Tracheal epithelial cell (primary cell): ENCODE results near the gene CHAD. TPM values are rescaled to one million over a fixed set of nuclear protein-coding genes. Genes with fewer than 3 reads are reported as not detected.

Source experiments
- total RNA-seq: library from RNA; depleted of rRNA; stranded (reverse); fragments of >200 nt; gene quantifications from 2 replicates; pipeline ENCODE4 v1.2.1, GENCODE V29; 2014

Gene CHAD
- total RNA-seq, result not detected in 2 replicates

GRCh38 chr17:50468304-50469207 lies at the start of gene CHAD:
Gene CHAD (minus strand): TSS chr17:50468880. CDS start chr17:50468813, 67 bp downstream.

GRCh38 chr17:50507871-50508572 lies 39.3 kb upstream of the CHAD start, which contains the start of gene MYCBPAP:
Gene MYCBPAP (plus strand): TSS chr17:50508439. CDS start chr17:50508675, 236 bp downstream.

GRCh38 chr17:50478391-50479381 lies 10.0 kb upstream of the CHAD start, which contains the start of gene RSAD1:
Gene RSAD1 (plus strand): TSS chr17:50478860. CDS start chr17:50478885, 25 bp downstream.

GRCh38 chr17:50425682-50426471 lies 42.8 kb downstream of the CHAD start, which contains the start of gene ACSF2:
Gene ACSF2 (plus strand): TSS chr17:50426218. CDS start chr17:50426262, 44 bp downstream.

Other genes with a start within 250 kb of the CHAD start
- 0.85 and 0.96 TPM in 2 replicates for gene TMEM92, start 194.4 kb downstream of the CHAD start, total RNA-seq
- gene XYLT2, start 122.8 kb downstream of the CHAD start, total RNA-seq, result 31.8 and 41.4 TPM in 2 replicates
- 71.0 and 79.5 TPM in 2 replicates for gene MRPL27, start 95.7 kb downstream of the CHAD start, total RNA-seq
- 0.48 TPM in 1 of 2 replicates, not detected in the other for gene EME1, start 95.7 kb downstream of the CHAD start, total RNA-seq
- gene LRRC59, start 71.4 kb downstream of the CHAD start, total RNA-seq, result 137 and 209 TPM in 2 replicates
- gene ACSF2, start 42.7 kb downstream of the CHAD start, total RNA-seq, result 18.5 and 29.6 TPM in 2 replicates
- gene RSAD1, start 10.0 kb upstream of the CHAD start, total RNA-seq, result 9.9 and 14.1 TPM in 2 replicates
- gene MYCBPAP, start 39.6 kb upstream of the CHAD start, total RNA-seq, result 0.43 and 0.96 TPM in 2 replicates
- gene EPN3, start 63.9 kb upstream of the CHAD start, total RNA-seq, result 10.7 and 11.1 TPM in 2 replicates
- 27.9 and 38.6 TPM in 2 replicates for gene SPATA20, start 78.3 kb upstream of the CHAD start, total RNA-seq
- gene CACNA1G, start 91.8 kb upstream of the CHAD start, total RNA-seq, result not detected in 2 replicates
- gene ABCC3, start 166.0 kb upstream of the CHAD start, total RNA-seq, result 30.4 and 36.7 TPM in 2 replicates
- gene ANKRD40, start 239.0 kb upstream of the CHAD start, total RNA-seq, result 24.8 and 28.3 TPM in 2 replicates